ENCODE results near the gene CDCA5.

The CDCA5 gene

GRCh38 chr11:65129649-65130441 lies 46.0 kb upstream of the CDCA5 start:
- Histone ChIP-seq H3K4me3 (ENCODE audit: insufficient read depth, low read length, poor library complexity, severe bottlenecking) (no peak overlapping the region), H3F3A (ENCODE audit: insufficient read depth) (peaks cover 67% of the 10 kb centered on the region), H4K20me1 (ENCODE audit: low read depth, low read length) (no peaks in the 10 kb centered on the region), H3K9me3 (ENCODE audit: insufficient read depth, low read length) (no peaks in the 10 kb centered on the region), H3K27ac (ENCODE audit: low read depth, low read length) (peak overlapping the region; percentile 100), H3K4me2 (ENCODE audit: low read depth, low read length, poor library complexity, severe bottlenecking) (peak overlapping the region; percentile 99), H3K36me3 (ENCODE audit: low read length) (peaks cover 22% of the 10 kb centered on the region; the same call in 1 of the 2 replicates), H3K27me3 (ENCODE audit: low read length) (no peaks in the 10 kb centered on the region), H3K9me2 (replicated peaks; ENCODE audit: insufficient read depth, low read length) (no peaks in the 10 kb centered on the region), H3K9ac (ENCODE audit: low read length) (peak overlapping the region; percentile 97; the same call in 1 of the 2 replicates), H2AFZ (ENCODE audit: low read depth, low read length, severe bottlenecking) (no peak overlapping the region), H3K79me2 (ENCODE audit: insufficient read depth, low read length) (peaks cover 27% of the 10 kb centered on the region)
- TF ChIP-seq EZH2phosphoT487 (conservative IDR thresholded peaks at IDR 0.05; ENCODE audit: low read length), result no peak
- TF ChIP-seq, protein P1, sequence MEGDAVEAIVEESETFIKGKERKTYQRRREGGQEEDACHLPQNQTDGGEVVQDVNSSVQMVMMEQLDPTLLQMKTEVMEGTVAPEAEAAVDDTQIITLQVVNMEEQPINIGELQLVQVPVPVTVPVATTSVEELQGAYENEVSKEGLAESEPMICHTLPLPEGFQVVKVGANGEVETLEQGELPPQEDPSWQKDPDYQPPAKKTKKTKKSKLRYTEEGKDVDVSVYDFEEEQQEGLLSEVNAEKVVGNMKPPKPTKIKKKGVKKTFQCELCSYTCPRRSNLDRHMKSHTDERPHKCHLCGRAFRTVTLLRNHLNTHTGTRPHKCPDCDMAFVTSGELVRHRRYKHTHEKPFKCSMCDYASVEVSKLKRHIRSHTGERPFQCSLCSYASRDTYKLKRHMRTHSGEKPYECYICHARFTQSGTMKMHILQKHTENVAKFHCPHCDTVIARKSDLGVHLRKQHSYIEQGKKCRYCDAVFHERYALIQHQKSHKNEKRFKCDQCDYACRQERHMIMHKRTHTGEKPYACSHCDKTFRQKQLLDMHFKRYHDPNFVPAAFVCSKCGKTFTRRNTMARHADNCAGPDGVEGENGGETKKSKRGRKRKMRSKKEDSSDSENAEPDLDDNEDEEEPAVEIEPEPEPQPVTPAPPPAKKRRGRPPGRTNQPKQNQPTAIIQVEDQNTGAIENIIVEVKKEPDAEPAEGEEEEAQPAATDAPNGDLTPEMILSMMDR (IDR thresholded peaks at IDR 0.05; ENCODE audit: insufficient read depth, low read length, poor library complexity, severe bottlenecking), result no peak

DNA sequence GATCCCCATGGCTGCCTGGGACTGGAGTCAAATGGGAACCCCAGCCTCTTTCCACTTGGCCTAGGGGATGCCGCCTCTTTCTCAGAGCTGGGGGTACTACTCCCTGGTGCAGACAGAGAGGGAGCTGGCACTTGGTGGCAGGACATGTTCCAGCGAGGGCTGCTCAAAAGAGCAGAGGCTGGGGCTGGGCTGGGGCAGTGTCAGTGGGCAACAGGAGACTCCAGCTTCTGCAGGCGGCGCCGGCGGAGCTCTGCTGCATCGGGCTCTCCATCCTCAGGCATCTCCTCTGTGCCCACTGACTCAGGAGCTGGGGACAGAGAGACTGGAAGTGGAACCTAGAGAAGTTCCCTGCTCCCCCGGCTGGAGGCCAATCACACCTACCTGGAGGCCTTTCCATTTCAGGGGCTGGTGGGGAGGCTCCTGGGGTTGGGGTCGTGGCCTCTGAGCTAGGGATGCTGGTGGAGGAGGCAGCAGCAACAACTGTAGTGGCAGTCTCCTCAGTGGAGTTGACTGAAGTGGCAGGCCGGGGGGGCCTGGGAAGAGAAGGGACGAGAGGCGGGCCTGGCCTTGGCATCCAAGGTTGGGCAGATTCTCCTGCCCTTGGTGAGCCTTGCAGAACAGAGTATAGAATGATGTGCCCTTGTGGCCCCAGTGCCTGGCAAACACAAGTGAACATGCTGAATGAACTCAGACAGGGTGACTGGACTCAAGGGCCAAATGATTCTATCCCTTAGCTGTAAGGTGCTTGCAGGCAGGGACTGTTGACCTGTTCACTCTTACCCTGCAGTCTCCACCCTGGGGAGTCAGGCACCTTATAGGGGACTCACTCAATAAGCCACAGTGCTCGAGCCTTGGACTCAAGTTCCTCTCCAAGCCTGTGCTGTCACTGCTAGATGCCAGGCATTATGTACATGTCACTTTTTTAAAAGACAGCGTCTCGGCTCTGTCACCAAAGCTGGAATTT lies 44.6 kb upstream of the CDCA5 start:
- Histone ChIP-seq H3F3A (ENCODE audit: insufficient read depth) (peaks cover 61% of the 10 kb centered on the region), H3K27ac (ENCODE audit: low read depth, low read length) (peak overlapping the region; percentile 100; the same call in 1 of the 2 replicates), H3K9me2 (replicated peaks; ENCODE audit: insufficient read depth, low read length) (no peaks in the 10 kb centered on the region), H3K4me2 (ENCODE audit: low read depth, low read length, poor library complexity, severe bottlenecking) (no peak overlapping the region), H3K36me3 (ENCODE audit: low read length) (peaks cover 22% of the 10 kb centered on the region; the same call in 1 of the 2 replicates), H4K20me1 (ENCODE audit: low read depth, low read length) (no peaks in the 10 kb centered on the region), H3K9ac (ENCODE audit: low read length) (no peak overlapping the region), H3K79me2 (ENCODE audit: insufficient read depth, low read length) (peaks cover 22% of the 10 kb centered on the region; the same call in 1 of the 2 replicates), H2AFZ (ENCODE audit: low read depth, low read length, severe bottlenecking) (no peak overlapping the region), H3K27me3 (ENCODE audit: low read length) (no peaks in the 10 kb centered on the region), H3K9me3 (ENCODE audit: insufficient read depth, low read length) (no peaks in the 10 kb centered on the region), H3K4me3 (ENCODE audit: insufficient read depth, low read length, poor library complexity, severe bottlenecking) (no peak overlapping the region)
- TF ChIP-seq EZH2phosphoT487 (conservative IDR thresholded peaks at IDR 0.05; ENCODE audit: low read length), result no peak
- TF ChIP-seq, protein P1 (IDR thresholded peaks at IDR 0.05; ENCODE audit: insufficient read depth, low read length, poor library complexity, severe bottlenecking), result no peak

DNA sequence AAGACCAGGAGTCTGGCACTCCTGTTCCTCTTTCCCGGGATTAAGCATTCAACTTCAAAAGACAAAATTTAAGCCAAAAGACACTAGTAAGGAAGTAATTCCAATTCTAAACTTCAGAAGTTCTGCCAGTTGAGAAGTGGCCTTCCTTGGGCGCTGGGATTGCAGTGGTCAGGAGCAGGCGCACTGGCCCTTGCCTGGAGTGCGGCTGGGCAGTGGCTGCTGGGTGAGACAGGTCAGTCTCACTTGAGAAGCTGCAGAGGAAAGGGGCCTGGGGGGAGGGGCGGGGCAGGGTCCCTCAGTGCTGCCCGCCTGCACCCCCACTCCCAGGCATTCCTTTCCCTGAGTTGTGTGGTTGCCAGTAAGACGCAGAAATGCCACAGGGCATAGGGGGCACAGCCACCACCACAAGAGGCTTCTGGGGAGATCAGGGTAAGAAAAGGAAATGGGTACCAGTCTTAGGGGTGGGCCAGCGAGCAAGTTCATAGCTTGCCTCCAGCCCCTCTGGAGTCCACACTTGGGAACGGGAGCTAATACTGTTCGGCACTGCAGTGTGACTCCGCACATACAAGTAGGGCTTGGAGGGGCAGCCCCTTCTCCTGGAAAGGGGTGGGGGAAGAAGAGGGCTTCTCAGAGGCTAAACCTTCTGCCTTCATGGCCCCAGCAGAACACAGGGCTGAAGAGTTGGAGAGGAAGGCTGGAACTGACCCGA lies 43.8 kb upstream of the CDCA5 start:
- no peaks in the 10 kb centered on the region for H3K9me2 ChIP-seq (replicated peaks; ENCODE audit: insufficient read depth, low read length)
- no peak overlapping the region for H3K4me2 ChIP-seq (ENCODE audit: low read depth, low read length, poor library complexity, severe bottlenecking)
- no peaks in the 10 kb centered on the region for H4K20me1 ChIP-seq (ENCODE audit: low read depth, low read length)
- no peaks in the 10 kb centered on the region for H3K9me3 ChIP-seq (ENCODE audit: insufficient read depth, low read length)
- H2AFZ ChIP-seq (ENCODE audit: low read depth, low read length, severe bottlenecking), result no peak overlapping the region
- peak overlapping the region; percentile 33; the same call in 1 of the 2 replicates for H3K27ac ChIP-seq (ENCODE audit: low read depth, low read length)
- peaks cover 21% of the 10 kb centered on the region for H3K79me2 ChIP-seq (ENCODE audit: insufficient read depth, low read length)
- H3K27me3 ChIP-seq (ENCODE audit: low read length), result no peaks in the 10 kb centered on the region
- H3K36me3 ChIP-seq (ENCODE audit: low read length), result peaks cover 17% of the 10 kb centered on the region; the same call in 1 of the 2 replicates
- H3F3A ChIP-seq (ENCODE audit: insufficient read depth), result peaks cover 53% of the 10 kb centered on the region
- H3K4me3 ChIP-seq (ENCODE audit: insufficient read depth, low read length, poor library complexity, severe bottlenecking), result no peak overlapping the region
- TF ChIP-seq EZH2phosphoT487 (conservative IDR thresholded peaks at IDR 0.05; ENCODE audit: low read length), result no peak
- TF ChIP-seq, protein P1 (IDR thresholded peaks at IDR 0.05; ENCODE audit: insufficient read depth, low read length, poor library complexity, severe bottlenecking), result no peak
- no peak overlapping the region for H3K9ac ChIP-seq (ENCODE audit: low read length)

Measured in SU-DHL-6 (cell line).